ENCODE measurements around the gene LDB2.

Gene LDB2

DNA sequence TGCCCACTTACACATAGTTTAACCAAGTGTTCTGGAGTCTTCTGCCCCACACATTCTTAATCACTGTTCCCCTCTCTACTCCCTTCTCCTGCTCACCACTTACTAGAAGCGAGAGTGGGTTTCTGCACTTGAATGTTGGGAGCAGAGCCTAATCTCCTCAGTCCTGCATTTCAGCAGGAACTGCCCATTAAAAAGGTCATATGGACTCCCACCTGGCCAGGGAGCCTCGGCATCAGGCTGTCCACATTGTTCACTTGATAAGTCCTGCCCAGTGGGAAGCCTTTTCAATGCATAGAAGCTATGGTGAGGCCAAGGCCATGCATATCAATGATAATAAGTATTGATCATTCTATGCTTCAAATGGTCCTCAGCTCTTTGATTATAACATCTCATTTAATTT is 144.3 kb downstream of the LDB2 start:
- Mint-ChIP-seq H3K9me3 (no peaks in the 10 kb centered on the region), H3K27ac (no peak overlapping the region), H3K36me3 (ENCODE audit: low read depth) (no peaks in the 10 kb centered on the region), H3K4me1 (no peaks in the 10 kb centered on the region), H3K27me3 (peaks cover 5% of the 10 kb centered on the region), H3K4me3 (no peak overlapping the region)
- no peak for DNase-seq
- ATAC-seq, result no peak

DNA sequence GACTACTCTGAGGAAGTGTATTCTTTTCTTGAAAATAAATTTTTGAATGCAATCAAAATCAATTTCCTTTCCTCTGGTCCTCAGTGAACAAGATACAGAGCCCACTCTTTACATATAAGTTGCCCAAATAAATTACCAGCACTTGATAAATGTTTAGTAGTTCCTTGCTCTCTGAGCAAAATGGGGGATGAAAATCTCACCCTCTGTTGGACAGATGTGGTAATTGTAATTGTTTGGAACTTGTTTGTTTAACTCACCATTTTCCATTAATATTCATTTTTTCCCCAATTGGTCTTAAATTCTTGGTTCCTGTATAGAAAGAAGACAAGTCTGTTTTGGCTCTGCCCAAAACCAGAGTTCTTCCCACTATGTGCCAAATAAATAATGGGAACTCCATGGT is 146.3 kb downstream of the LDB2 start:
- ATAC-seq, result no peak
- no peak for DNase-seq
- H3K9me3 Mint-ChIP-seq, result no peaks in the 10 kb centered on the region
- H3K4me3 Mint-ChIP-seq, result no peak overlapping the region
- no peaks in the 10 kb centered on the region for H3K36me3 Mint-ChIP-seq (ENCODE audit: low read depth)
- H3K27me3 Mint-ChIP-seq, result peaks cover 5% of the 10 kb centered on the region
- H3K27ac Mint-ChIP-seq, result no peak overlapping the region
- no peaks in the 10 kb centered on the region for H3K4me1 Mint-ChIP-seq

- ATAC-seq, result no peak
- H3K36me3 Mint-ChIP-seq (ENCODE audit: low read depth), result no peaks in the 10 kb centered on the region
- no peaks in the 10 kb centered on the region for H3K9me3 Mint-ChIP-seq
- H3K27ac Mint-ChIP-seq, result no peak overlapping the region
- no peak for DNase-seq
- no peak overlapping the region for H3K4me3 Mint-ChIP-seq
- H3K4me1 Mint-ChIP-seq, result no peaks in the 10 kb centered on the region
- peaks cover 5% of the 10 kb centered on the region for H3K27me3 Mint-ChIP-seq
Measured at GRCh38 chr4:16750882-16751642, 147.4 kb downstream of the LDB2 start.

- Mint-ChIP-seq H3K9me3 (no peaks in the 10 kb centered on the region), H3K4me1 (no peaks in the 10 kb centered on the region), H3K27ac (no peak overlapping the region), H3K27me3 (peaks cover 5% of the 10 kb centered on the region), H3K4me3 (no peak overlapping the region), H3K36me3 (ENCODE audit: low read depth) (no peaks in the 10 kb centered on the region)
- DNase-seq, result no peak
- no peak for ATAC-seq
Measured at GRCh38 chr4:16750216-16750615, 148.2 kb downstream of the LDB2 start.

DNA sequence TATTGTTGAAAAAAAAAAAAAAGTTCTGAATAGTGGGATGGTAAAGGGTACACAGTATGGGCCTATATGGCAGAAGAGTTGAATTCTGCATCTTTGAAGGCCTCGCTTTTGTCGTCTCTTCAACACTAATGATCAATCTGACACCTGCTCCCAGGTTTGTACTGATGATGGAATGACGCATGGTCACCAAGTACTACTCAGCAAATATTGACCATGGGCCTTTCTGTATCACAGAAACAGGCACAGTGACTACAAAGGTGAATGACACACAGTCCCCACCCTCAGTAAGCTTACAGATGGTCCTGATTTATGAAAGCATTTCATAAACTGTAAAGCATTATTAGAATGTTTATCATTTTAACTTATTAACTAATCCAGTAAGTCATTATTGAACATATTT is 152.6 kb downstream of the LDB2 start:
- no peak for DNase-seq
- Mint-ChIP-seq H3K27me3 (no peaks in the 10 kb centered on the region), H3K36me3 (ENCODE audit: low read depth) (no peaks in the 10 kb centered on the region)

GRCh38 chr4:16745009-16745635 is 153.3 kb downstream of the LDB2 start:
- Mint-ChIP-seq H3K4me1 (no peaks in the 10 kb centered on the region), H3K4me3 (no peak overlapping the region), H3K36me3 (ENCODE audit: low read depth) (no peaks in the 10 kb centered on the region), H3K27ac (no peak overlapping the region), H3K9me3 (no peaks in the 10 kb centered on the region), H3K27me3 (no peaks in the 10 kb centered on the region)
- ATAC-seq, result no peak
- no peak for DNase-seq

More for the DNA sequence above, 152.6 kb downstream of the LDB2 start:
- H3K27ac Mint-ChIP-seq, result no peak overlapping the region
- H3K4me3 Mint-ChIP-seq, result no peak overlapping the region
- ATAC-seq, result no peak
- H3K9me3 Mint-ChIP-seq, result no peaks in the 10 kb centered on the region
- H3K4me1 Mint-ChIP-seq, result no peaks in the 10 kb centered on the region

GRCh38 chr4:16741287-16741686 is 157.2 kb downstream of the LDB2 start:
- H3K4me1 Mint-ChIP-seq, result no peaks in the 10 kb centered on the region
- H3K27ac Mint-ChIP-seq, result no peak overlapping the region
- no peaks in the 10 kb centered on the region for H3K27me3 Mint-ChIP-seq
- no peak for DNase-seq
- H3K4me3 Mint-ChIP-seq, result no peak overlapping the region
- no peak for ATAC-seq
- H3K9me3 Mint-ChIP-seq, result peaks cover 11% of the 10 kb centered on the region
- no peaks in the 10 kb centered on the region for H3K36me3 Mint-ChIP-seq (ENCODE audit: low read depth)

- no peaks in the 10 kb centered on the region for H3K36me3 Mint-ChIP-seq (ENCODE audit: low read depth)
- H3K27ac Mint-ChIP-seq, result no peak overlapping the region
- DNase-seq (no peak), ATAC-seq (no peak)
- H3K9me3 Mint-ChIP-seq, result peaks cover 15% of the 10 kb centered on the region
- H3K27me3 Mint-ChIP-seq, result peaks cover 1% of the 10 kb centered on the region
- no peaks in the 10 kb centered on the region for H3K4me1 Mint-ChIP-seq
- H3K4me3 Mint-ChIP-seq, result no peak overlapping the region
Measured at GRCh38 chr4:16739997-16740624, 158.3 kb downstream of the LDB2 start.

DNA sequence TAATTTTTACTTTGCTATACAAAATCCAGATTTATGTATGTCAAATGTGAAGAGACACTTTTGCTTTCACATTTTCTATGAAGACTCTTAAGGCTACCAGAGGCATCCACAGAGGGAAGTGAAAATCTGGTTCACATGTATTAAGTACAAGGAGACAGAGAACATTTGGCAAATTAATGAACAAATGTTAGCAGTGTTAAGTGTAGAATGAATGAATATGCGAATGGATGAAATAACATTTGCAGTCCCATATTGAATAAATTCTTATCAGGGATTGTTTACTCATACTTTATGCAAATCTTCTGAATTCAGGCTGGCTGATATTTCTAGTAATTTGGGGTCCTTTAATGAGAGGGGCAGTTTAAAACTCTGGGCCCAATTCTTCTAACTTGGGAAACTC is 159.9 kb downstream of the LDB2 start:
- DNase-seq (no peak), ATAC-seq (no peak)
- Mint-ChIP-seq H3K4me3 (no peak overlapping the region), H3K36me3 (ENCODE audit: low read depth) (no peaks in the 10 kb centered on the region), H3K9me3 (peaks cover 15% of the 10 kb centered on the region), H3K27ac (no peak overlapping the region), H3K4me1 (no peaks in the 10 kb centered on the region), H3K27me3 (peaks cover 1% of the 10 kb centered on the region)

GRCh38 chr4:16733509-16733908 is 164.9 kb downstream of the LDB2 start:
- DNase-seq, result no peak
- no peak overlapping the region for H3K27ac Mint-ChIP-seq
- H3K4me1 Mint-ChIP-seq, result no peaks in the 10 kb centered on the region
- no peaks in the 10 kb centered on the region for H3K36me3 Mint-ChIP-seq (ENCODE audit: low read depth)
- H3K4me3 Mint-ChIP-seq, result no peak overlapping the region
- H3K9me3 Mint-ChIP-seq, result peaks cover 15% of the 10 kb centered on the region
- ATAC-seq, result no peak
- peaks cover 1% of the 10 kb centered on the region for H3K27me3 Mint-ChIP-seq

- no peak overlapping the region for H3K4me3 Mint-ChIP-seq
- H3K27me3 Mint-ChIP-seq, result peaks cover 1% of the 10 kb centered on the region
- H3K27ac Mint-ChIP-seq, result no peak overlapping the region
- no peak for DNase-seq
- no peaks in the 10 kb centered on the region for H3K36me3 Mint-ChIP-seq (ENCODE audit: low read depth)
- no peaks in the 10 kb centered on the region for H3K4me1 Mint-ChIP-seq
- no peak for ATAC-seq
- peaks cover 10% of the 10 kb centered on the region for H3K9me3 Mint-ChIP-seq
Measured at GRCh38 chr4:16732741-16733140, 165.7 kb downstream of the LDB2 start.

DNA sequence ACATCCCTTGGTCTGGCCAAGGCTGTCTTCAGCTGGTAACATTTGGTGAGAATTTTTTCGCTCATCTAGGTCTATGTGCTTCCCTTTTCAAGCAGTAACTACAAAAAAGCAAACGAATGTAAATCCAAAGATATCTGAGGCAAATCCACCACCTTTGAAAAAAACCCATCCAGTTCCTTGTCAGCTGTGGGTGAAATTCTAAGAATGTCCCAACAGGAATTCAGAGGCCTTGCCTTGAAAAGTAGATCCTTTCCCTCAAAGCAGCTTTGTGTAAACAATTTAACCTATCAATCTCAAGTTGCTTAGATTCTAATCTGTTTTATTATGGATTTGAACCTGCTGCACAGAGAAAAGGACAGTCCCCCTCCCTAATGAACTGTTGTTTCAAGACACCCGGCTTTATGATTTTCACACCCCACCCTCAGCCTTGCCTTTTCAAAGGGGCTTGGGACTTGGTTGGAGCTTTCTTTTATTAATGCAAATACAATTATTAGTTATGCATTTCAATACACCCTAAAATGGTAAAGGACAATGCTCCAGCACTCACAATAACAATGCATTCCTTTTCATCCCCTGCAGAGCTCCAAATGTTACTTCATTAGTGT is 166.6 kb downstream of the LDB2 start:
- no peak overlapping the region for H3K4me3 Mint-ChIP-seq
- peaks cover 1% of the 10 kb centered on the region for H3K27me3 Mint-ChIP-seq
- no peaks in the 10 kb centered on the region for H3K4me1 Mint-ChIP-seq
- DNase-seq (no peak), ATAC-seq (no peak)
- H3K36me3 Mint-ChIP-seq (ENCODE audit: low read depth), result no peaks in the 10 kb centered on the region
- no peak overlapping the region for H3K27ac Mint-ChIP-seq
- peaks cover 6% of the 10 kb centered on the region for H3K9me3 Mint-ChIP-seq

DNA sequence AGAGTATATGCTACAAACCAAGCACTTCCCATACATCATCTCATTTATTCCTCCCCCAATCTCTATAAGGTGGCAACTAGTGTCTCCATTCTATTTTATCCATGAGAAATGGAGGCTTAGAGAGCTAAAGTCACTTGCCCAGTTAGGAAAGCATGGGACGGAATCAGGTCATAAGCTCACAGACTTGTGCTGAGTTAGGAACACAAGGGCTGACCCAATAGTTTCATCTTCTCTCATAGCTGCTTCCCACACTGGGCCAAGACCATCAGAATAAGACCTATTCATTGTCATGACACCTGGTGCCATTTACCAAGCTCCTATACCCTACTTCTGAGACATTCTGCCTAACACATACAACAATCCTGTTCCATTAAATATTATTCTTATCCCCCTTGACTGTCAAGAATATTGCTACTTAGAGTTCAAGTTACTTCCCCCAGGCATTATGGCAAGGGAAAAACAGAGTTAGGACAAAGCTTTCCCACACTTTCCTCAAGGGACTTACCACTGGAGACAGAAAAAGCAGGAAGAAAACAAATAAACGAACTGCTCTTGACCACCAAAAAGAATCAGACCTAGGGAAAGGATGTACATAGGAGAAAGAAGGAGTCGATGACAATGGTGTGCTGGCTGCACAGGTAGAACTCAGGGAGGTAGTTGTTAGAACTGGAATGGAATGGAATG is 167.8 kb downstream of the LDB2 start:
- ATAC-seq (no peak), DNase-seq (no peak)
- H3K9me3 Mint-ChIP-seq, result peaks cover under 1% of the 10 kb centered on the region
- no peaks in the 10 kb centered on the region for H3K4me1 Mint-ChIP-seq
- H3K27ac Mint-ChIP-seq, result no peak overlapping the region
- no peaks in the 10 kb centered on the region for H3K36me3 Mint-ChIP-seq (ENCODE audit: low read depth)
- H3K27me3 Mint-ChIP-seq, result peaks cover 1% of the 10 kb centered on the region
- H3K4me3 Mint-ChIP-seq, result no peak overlapping the region

DNA sequence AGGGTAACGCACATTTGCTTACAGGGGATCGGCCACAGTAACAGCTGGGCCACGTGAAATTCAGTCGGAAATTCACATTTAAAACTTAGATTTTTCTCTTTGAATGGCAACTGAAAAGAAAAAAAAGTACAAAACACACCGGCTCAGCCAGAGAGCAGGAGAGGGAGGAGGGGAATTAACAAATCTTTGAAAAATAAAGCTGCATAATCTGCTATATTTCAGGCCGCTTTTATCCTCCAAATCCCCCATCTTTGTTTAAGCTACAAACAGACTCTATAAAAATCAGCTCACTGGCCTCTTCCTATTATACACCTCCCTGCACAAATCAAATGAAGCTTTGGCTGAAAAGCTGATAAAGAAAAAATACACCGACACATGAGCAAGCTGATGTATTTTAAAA is 169.1 kb downstream of the LDB2 start:
- Mint-ChIP-seq H3K27ac (no peak overlapping the region), H3K36me3 (ENCODE audit: low read depth) (no peaks in the 10 kb centered on the region), H3K4me1 (no peaks in the 10 kb centered on the region), H3K9me3 (peaks cover 4% of the 10 kb centered on the region), H3K4me3 (no peak overlapping the region), H3K27me3 (no peaks in the 10 kb centered on the region)
- ATAC-seq (no peak), DNase-seq (no peak)
